NCI-H2107 (cell line): Measurements from ENCODE around the gene JAZF1.

ENCODE experiments used
- DNase-seq: peaks from one replicate; lab custom pipeline; 2025; lab: John Stamatoyannopoulos, UW

JAZF1 gene

DNA sequence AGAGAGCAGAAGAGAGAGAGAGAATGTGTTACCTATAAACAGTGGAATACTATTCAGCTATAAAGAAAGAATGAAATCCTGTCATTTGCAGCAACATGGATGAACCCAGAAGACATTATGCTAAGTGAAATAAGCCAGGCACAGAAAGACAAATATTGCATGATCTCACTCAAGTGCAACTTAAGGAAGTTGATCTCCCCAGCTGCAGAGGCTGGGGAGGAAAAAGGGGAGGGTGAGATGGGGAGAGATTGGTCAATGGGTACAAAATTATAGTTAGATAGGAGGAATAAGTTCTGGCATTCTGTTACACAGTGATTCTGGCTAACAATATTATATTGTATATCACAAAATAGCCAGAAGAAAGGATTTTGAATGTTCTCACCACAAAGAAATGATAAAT is 11.2 kb upstream of the JAZF1 start:
- DNase-seq: no peak

DNA sequence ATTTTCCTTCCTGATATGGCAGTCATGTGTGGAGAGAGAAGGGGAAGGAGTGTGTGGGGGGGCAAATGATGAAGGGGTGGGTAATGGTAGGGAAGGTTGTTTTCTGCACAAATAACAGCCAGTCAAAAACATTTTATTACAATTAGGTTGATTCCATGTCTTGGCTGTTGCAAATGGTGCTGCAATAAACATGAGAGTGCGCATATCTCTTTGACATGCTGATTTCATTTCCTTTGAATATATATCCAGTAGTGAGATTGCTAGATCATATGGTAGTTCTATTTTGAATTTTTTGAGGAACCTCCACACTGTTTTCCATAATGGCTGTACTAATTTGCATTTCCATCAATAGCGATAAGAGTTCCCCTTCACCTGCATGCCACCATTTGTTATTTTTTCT is 10.6 kb upstream of the JAZF1 start:
- no peak for DNase-seq

DNA sequence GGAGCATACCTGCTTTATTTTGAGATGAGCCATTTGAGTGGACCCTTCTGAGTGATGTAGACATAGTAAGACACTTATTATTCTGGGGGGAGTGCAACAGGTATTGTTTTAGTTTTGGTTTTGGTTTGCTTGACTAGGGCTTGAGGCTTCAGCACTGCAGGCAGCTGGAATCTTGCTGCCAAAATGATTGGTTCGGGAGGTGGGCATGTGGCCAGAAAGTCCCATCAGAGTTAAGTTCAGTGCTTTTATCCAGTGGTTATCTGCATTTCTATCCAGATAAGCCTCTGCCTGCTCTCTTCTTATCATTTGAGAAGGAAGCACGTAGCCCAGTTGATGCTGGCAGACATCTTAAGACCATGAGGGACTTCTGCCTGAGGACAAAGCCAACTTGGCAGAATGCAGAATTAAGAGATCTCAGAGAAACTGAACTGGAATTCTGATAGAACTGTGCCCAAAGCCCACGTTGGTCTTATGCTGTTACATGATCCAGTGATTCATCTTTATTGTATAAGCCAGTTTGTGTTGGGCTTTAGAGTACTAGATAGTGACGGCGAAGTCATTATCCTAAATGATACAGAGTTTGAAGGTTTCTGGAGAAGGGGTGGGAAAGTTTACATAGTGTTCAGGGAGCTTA is 9.6 kb upstream of the JAZF1 start:
- DNase-seq: no peak

DNA sequence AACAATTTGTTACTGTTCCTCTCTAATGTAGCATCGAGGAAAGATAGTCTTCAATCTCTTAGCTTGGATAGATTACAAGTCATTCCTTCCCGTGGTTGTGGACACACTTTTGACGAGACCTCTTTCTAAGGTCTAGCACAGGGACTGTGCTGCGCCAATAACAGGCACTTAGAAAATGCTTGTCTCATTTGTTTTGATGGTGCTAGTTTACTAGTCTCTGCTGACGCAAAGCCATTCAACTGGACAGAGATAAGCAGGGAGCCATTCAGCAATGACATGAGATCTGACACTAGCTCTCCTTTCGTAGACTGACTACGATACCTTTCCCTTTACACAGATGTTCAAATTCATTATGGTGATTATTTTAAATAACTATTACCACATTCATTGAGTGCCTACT is 6.4 kb upstream of the JAZF1 start:
- DNase-seq: no peak

DNA sequence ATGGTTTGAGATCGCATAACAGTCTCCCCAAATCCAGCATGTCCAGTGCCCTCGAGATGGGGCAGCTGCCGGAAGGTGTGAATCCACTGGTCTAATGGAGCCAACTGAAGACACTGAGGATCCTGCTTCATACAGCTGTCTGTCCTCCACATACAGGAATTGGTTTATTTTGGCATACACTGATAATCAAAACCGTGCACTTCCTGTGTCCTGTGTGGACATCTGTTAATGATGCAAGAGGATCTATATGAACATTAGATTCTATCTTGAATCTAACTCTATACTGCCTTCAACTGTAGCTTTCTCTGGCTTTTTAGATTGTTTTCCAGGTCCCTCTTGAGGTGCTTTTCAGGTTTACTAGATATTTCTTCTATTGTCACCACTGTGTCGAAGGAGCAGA is 3.0 kb upstream of the JAZF1 start:
- no peak for DNase-seq

DNA sequence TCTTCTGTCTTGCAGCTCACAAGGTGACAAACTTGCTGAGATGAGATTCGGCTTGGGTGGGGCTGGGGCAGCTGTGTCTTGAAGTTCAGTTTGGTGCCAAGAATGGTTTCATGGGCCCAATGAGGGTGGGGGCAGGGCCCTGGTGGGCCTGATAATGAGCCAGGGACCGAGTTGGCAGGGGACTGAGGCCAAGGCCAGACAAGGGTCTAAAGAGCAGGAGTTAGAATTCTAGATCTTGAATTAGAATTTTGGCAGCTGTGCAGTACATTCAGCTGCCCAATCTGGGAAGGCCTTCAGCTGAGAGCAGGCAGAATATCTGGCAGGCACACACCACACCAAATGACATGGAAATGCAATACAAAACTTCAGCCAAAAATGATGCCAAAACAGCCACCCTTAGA is 1.5 kb upstream of the JAZF1 start:
- DNase-seq: no peak

DNA sequence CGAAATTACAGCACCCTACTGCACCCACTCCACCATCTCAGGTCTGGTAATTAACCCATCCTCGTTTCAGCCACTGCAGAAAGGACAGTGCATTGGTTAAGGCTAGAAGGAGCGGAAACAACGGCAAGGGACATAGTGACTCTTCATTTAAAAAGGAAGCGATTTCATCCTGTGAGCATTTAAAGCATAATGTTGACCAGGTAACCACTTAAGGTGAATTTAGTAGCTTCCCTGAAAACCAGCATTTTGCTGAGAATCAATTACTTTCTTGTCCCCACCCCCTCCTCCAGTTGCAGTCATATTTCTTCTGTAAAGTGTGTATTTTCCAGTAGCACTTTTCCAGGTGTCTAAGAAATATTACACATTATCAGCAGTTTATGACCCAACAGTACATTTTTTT is 821 bp upstream of the JAZF1 start:
- DNase-seq: no peak

DNA sequence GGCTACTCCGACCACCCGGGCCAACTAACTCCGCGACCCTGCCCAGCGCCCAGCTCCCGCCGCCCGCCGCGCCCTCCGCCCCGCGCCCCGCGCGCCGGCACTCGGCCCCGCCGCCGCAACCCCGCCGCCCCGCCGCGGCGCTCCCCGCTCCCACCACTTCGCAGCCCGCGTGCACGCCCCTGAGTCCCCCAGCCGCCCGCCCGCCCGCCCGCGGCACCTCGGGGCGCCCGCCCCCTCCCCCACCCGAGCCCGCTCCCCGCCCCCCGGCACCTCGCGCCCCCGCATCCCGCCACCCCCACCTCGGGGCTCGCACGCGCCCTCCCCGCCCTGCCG is 598 bp downstream of the JAZF1 start:
- no peak for DNase-seq

DNA sequence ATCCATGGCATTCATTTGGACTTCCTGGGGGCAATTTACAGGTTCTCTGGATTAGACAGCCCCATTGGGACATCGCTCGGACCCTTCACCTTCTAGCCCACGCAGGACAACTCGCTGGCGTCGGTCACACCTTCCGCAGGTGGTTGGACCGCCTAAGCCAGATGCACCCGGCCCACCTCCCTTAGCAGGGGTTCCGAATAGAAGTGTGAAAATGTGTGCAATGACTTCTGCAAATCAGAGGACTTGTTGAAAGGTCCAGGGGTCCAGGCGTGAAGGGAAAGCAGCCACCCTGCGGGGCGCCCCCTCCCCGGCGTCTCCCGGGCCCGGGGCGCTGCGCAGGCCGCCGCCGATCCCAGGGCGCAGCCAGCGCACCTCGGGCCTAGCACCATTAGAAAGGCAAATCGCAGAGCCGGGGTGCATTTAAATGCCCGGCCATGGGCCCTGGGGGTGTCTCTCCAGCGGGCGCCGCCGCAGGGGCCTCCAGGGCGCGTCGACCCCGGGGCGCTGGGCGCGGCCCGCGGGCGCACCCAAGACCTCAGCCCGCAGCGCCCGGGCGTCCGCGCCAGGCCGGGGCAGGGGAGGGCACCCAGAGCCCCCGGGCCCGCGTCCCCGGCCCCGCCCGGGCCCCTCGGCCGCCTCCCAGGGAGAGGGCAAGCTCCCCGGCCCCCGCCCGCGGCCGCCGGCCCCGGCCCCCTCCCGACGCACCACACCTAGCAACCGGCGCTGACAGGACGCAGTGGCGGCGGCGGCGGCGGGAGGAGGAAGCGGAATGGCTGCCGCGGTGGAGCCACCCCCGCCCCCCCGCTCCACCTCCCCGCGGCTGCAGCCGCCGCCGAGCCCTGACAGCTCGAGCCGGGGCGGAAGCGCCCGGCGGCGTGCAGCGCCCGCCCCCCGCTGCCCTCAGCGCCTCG is 1.2 kb downstream of the JAZF1 start:
- DNase-seq: peak; percentile 53

DNA sequence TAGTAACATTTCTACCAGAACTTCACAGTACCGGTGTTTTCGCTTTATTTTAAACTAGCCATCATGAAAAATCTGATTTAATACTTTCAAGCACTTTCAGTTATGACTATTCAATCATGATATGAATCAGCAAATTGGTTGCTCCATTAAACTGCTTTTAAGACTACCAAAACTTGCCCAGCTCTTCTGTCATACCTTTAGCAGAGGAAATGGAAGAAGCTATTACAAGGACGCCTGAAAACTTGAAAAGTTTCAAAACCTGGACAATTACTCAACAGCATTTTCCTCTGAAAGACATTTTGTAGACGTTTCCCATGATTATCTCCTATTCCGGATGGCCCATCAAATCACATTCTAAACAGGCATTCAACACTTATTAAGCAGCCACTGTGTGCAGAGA is 2.0 kb downstream of the JAZF1 start:
- DNase-seq: no peak

DNA sequence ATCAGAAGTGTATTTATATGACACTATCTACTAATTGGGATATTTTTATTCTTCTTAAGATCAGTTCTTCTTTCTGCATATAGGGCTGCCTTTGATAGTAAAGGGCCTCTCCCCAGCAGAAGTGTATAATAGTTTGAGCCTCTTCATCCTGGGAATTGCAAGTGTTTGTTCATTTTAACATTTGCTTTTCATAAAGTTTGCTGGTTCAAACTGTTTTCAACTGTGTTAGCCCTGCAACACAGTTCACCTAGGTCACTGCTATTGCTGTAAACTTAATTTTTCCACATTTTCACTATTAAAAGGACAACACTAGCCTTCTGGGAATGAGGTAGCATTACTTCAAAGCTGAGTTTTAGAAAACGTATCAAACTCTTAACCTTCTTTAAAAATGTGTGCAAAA is 2.8 kb downstream of the JAZF1 start:
- DNase-seq: no peak

DNA sequence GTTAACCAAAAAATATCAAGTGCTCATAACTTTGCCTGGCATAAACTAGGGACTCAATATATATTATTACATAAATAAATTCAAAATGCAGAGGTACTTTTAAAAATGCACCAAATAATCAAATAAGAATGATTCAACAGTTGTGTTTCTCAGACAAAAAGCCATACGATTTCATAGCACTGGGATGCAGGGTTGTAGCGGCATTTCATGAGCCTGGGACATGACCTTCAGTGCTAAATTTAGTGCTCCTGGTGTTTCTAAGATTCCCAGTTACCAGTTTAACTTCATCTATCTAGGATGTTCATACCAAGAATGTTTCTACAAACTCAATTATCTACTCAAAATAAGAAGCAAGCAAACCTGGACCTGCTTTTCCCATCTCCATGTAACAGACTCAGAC is 4.0 kb downstream of the JAZF1 start:
- no peak for DNase-seq

DNA sequence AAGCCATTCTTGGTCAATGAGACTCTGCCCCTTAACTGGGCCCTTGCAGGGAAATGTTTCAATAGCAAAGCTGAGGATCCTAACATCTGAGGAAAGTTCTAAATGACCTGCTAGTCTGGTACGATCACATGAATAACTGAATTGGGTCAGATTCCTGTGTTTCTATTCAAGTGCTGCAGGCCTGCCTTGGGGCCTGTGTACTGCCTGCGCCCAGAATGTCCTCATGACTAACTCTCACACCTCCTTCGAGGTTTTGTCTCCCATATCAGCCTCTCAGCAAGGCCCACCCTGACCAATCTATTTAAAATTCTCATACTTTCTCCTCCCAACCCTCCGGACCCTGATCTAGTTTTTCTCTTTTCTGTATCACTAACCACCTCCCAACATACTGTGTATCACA is 4.4 kb downstream of the JAZF1 start:
- DNase-seq: no peak

DNA sequence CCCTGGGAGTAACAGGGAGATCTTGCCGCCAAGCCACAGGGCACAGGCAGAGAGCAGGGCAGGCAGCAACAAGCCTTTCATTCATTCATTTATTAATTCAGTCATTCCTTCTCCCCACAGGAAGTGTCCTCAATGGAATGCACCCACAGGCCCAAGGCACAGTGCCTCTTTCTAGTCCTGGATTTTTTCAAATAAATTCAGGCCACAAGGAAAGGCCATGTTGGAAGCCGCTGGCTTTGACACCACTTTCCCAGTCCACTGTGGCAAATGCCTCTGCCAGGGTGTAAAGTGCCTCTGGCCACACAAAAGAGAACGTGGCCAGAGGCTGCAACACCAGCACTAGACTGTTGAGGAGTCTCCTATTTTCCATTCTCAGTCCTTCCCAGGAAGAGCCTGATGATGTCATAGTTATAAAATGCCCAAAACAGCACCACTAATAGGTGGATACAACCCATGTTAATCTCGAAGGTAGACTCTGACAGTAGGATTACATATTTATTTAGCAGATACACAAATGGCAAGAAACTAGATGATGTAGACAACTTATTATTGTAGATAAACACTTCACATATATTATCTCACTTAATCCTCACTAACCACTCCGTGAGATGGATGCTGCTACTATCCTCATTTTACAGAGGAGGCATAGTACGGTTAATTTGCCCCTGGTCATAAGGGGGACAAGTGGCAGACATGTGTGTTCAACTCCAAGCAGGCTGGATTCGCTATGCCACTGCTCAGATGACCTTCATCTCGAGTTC is 5.5 kb downstream of the JAZF1 start:
- no peak for DNase-seq

DNA sequence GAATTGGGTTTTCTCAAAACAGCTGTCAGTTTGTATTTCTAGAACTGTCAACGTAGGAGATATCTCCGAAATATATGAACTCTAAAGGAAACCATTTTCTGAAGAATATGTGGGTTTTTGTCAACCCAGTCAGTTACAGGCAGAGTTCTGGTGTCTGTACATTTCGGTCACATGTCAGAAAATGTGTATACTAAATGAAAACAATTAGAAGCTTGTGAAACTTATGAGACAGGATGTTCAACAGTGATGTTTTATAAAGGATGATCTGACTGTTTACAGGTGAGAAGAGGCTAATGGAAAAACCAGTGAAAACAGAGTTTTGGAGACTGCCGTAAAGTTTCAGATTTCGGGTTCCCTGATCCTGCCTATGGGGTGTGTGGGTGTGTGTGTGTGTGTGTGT is 6.2 kb downstream of the JAZF1 start:
- DNase-seq: no peak

DNA sequence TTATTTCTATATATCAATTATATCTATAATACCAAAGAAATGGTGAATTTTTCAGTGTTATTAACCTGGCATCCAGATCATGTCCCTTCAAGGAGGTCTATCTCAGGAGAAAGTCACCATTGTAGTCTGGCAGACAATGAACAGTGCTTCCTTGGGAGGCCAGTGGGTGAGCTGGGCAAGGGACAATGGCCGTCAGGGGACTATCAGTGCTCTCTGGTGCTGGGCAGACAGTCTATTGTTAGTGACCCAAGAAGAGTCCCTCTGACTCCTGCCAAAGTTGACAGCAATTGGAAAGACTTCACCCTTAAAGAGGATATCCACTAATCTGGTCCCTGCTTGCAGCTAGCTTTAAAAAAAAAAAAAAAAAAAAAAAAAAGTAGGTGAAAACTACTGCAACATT is 7.1 kb downstream of the JAZF1 start:
- no peak for DNase-seq

DNA sequence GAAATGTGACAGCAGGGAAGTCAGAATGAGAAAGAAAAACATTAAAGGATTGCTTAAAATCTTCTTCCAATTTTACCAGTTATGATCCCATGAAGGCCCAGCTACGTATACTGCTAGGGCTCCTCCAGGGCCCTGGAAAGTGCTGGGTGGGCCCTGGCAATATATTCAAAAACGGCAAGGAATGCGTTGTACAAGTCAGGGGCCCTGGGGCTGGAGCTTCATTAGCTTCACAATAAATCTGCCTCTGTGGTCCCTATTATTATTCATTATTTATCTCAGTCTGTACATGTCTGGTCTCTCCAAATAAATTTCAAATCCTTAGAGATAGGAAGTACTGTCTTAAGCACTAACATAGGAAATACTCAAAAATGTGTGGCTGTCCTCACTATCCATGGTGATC is 7.6 kb downstream of the JAZF1 start:
- no peak for DNase-seq

DNA sequence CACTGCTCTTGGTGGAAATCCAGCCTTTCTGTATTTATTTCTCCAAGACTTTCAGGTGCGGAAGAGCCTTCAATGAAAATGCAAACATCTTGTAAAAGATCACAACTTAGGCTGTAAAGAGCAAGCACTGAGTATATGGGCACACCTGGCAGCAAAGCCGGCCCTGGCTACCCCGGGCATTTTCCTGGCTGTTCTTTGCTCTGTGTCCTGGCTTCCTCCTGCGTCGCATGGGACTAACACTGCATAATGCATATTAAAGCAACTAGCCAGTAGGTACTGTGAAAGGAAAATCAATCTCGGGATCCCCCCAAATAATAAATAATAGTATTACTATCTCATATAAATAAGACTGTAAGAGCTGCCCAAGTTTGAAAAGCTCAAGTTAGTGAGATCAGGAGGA is 9.9 kb downstream of the JAZF1 start:
- no peak for DNase-seq

DNA sequence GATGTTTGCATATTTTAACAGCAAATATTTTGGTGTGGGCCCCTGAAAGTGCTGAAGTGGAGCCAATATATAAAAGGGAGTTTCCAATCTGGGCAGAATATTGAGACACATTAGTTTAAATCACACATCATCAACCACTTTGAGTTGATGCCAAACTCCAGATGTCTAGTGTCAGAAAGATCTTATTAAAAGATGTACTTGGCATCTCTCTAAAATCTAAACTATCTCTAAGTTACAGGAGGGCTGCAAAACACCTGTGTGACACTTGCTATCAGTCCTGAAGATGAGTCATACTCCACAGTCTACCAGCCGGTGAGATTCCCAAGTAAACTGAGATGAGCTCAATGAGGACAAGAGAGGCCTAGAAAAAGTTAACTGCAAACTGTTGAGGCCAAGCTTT is 11.4 kb downstream of the JAZF1 start:
- no peak for DNase-seq

DNA sequence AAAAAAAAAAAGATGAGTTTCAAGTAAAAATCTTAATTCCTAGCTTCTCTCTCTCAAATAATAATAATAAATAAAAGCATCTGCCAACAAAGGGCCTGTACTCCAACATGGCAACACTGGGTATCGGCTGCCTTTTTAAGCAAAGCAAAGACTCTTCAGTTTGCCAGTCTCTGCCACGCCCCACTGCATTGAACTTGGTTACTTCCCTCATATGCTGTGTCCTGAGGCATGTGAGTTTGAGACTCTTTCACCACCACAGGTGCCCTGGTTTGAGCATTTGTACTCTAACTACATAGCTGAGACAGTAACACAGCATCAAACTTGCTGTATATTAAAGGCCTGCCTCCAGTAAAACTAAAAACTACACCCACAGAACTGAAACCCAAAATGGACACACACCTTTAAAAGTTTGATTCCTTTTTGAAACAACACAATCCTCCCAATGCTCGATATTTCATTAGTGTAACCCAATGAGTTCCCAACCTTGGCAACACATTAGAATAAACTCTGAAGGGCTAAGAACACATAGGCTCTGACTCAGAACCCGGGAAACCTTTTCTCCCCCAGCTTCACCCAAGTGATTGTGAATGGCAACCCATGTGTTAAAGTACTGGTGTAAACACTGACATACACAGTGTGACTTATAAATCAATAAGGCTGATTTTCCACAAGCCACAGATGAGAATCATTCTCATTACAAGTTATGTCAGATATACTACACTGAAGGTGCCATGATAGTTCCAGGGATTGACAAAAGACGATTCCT is 12.0 kb downstream of the JAZF1 start:
- no peak for DNase-seq

DNA sequence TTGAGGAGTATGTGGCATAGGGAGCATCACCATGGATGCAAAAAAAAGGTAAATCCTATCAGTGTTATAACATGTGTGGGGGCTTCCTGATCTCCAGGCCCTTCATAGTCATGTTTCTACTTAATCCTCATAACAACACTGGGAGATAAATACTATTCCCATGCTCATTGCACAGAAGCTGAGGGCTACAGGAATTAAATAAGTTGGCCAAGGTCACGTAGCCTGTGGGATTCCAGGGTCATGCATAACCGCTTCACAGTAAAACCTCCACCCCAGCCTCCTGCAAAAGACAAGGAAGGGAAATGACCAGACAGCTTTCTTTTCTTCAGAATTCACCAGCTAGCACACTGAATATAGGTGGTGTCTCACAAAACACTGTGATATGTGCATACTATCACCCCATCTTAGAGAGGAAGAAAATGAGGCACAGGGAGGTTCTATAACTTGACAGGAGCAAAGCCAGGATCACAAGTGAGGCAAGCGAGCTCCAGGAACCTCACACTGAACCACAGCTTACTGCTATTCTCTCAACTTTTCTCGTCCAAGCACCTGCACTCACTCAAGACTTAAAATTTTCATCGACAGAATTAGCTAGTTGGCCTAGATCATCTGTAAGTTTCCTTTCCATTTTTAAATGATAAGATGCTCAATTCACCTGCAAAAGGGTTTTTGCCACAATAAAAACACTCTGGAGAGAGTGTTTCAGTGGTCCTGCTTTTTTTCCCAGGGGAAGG is 13.4 kb downstream of the JAZF1 start:
- DNase-seq: no peak
